IPS-18c (cell line): ENCODE measurements around the gene DDX31.

Source experiments
- H3K4me3 ChIP-seq: 2 replicates; pipeline ENCODE4 v1.7.0; 2013; ENCODE audit warnings: low read depth, mild to moderate bottlenecking, low read length, moderate library complexity; ENCODE audit not compliant: insufficient read depth
- H3K9me3 ChIP-seq: one replicate; pipeline ENCODE4 v1.6.1; 2013; ENCODE audit warnings: mild to moderate bottlenecking, low read length, moderate library complexity; ENCODE audit not compliant: control insufficient read depth, insufficient read depth

Gene DDX31

DNA sequence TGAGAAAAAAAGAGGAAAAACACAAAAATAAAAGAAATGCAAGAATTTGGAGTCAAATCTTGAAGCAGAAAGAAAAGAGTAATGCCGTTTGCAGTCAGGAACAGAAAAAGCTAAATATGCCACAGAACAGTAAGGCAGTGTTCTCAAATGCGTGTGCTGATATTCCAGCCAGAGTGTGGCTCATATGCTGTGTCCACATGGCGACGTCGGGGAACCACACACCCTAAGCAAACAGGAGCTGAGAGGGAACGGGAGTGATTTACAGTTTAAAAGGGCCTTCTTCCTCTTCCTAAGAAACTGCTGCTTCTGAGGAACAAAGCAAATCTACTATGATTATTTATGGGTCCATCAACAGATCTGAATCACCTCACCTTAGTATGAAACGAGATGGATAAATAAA lies 42.7 kb downstream of the DDX31 start:
- Histone ChIP-seq H3K4me3 (no peak overlapping the region), H3K9me3 (no peaks in the 10 kb centered on the region)

DNA sequence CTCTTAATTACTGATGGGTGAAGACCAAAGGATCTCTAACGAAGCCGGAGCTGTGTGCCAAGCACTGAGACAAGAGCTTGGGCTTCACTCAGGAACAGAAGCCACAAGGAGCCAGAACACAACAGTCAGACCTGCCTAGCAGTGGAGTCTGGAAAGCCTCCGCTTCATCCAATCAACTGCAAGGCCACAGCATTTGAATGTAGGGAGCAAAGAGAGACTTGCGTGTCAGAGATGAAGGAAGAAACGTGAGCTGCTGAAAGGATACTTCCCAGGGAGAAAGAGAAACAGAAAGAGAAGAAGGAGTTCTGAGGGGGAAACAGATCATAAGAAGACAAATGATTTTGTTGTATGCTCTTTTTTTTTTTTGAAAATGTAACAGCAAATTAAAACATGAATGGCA lies 43.5 kb downstream of the DDX31 start:
- no peak overlapping the region for H3K4me3 ChIP-seq
- no peaks in the 10 kb centered on the region for H3K9me3 ChIP-seq

DNA sequence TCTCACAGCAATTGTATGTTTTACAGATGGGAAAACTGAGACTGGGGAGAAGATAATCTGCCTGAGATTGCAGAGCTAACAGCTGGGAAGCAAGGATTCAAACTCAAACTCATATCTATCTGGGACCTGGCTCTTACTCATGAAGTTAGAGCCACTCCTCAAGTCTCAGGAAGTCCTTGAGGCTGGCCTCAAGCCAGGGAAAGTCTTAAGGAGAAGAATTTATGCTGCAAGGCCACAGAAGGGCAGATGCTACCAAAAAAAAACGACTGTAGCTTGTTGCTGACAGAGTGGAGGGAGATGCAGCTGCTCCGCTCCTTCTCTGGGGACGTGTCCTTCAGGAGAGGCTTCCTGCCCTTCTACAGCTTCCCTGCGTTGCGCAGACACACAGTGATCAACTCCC lies 47.6 kb downstream of the DDX31 start:
- H3K9me3 ChIP-seq, result no peaks in the 10 kb centered on the region
- H3K4me3 ChIP-seq, result no peak overlapping the region

DNA sequence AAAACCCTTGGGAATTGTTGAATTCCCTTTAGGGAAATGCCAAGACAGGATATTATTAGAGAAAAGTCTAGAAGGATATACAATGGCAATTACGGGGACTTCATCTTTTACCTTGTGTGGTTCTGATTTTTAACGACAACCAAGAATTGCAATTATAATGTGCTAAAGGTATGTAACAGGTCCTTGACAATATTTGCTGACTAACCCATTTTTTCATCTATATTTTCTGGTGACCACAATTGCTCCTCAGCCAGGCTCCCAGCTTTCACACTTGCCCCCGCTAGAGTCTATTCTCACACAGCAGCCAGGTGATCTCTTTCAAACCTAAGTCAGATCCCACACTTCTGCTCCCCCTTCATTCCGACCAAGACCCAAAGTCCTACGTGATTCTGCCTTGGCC lies 53.1 kb downstream of the DDX31 start:
- Histone ChIP-seq H3K4me3 (no peak overlapping the region), H3K9me3 (no peaks in the 10 kb centered on the region)

DNA sequence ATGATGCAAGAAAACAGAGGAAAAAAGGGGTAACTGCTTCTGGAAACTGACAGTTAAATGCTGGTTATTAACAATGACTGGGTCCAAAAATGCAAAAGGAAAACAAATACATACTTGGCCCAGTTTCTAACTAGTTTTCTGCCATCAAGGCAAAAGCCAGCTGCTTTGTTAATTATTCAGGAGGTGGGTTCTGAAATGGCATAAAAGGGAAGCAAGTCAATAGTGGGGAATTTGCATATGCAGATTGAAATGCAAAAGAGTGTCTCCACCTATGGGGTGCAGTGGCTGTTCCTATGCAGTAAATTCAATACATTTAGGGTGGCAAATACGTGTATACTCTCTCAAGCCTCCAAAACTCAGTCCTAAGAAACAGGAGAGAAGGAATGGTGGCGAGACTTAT lies 54.0 kb downstream of the DDX31 start:
- H3K4me3 ChIP-seq, result no peak overlapping the region
- no peaks in the 10 kb centered on the region for H3K9me3 ChIP-seq

DNA sequence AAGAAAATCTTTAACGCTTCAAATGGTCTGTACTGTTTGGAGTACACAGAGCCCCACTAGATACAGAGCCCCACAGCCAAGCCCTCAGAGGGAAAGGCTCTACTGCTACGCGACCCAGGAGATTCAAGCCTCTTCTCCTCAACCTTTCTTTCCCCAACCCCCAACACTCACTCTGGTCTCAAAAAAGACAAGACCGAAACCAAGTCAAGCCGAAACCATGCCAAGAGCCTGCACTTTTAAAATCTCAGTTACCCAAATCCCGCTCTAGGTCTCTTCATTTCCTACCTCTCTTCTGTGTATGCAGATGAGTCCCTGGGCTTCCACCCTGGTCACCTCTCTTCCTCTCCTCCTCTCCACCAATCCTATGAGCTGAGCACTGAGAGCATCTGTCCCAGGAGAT lies 55.5 kb downstream of the DDX31 start:
- no peak overlapping the region for H3K4me3 ChIP-seq
- no peaks in the 10 kb centered on the region for H3K9me3 ChIP-seq

DNA sequence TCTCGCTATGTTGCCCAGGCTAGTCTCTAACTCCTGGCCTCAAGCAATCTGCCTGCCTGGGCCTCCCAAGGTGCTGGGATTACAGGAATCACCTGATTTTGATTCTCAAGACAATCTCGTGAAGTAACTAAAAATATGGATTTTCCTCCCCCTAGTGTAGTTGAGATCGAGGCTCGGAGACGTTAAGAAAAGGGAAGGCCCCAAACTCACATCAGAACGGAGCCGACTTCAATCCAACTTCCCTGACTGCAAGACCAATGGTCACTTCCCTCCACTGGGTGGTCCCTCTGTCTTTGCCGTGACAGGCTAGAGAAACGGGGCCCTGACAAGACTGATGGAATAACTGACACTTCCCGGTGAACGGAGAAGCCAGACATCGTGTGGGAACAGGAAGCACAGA lies 59.1 kb downstream of the DDX31 start:
- Histone ChIP-seq H3K9me3 (no peaks in the 10 kb centered on the region), H3K4me3 (no peak overlapping the region)

DNA sequence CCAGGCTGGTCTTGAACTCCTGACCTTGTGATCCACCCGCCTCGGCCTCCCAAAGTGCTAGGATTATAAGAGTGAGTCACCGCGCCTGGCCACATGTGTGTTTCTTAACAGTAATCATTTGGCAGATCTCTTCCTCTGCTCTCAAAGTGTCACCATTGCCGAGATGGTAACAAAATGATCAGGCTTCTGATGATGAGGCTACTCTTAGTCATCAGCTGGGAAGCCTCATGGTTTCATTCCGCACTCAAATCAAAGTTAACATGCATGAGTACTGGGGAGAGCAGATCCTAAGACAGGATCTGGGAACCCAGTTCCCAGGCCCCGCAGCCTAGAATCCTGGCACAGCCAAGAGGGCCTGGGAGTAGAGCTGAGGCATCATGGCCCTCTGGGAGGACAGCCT lies 60.0 kb downstream of the DDX31 start:
- Histone ChIP-seq H3K4me3 (no peak overlapping the region), H3K9me3 (peaks cover 2% of the 10 kb centered on the region)

DNA sequence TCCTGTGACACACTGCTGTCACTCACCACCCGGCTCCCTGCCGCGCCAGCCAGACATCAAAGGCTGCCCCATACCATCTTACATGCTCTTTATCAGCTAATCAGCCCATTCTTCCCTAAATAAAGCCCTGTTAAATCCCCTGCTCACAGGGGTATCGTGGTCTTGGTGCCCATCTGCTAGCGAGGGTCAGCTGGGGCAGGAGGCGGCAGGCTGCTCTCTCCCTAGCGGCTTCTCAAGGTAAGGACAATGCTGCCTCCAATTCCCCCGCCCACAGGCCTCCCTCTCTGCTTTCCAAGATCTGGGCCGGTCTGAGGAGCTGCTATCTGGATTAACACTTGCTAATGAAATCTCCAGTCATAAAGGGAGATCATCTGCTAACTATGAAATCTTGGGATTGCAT lies 60.6 kb downstream of the DDX31 start:
- peaks cover 2% of the 10 kb centered on the region for H3K9me3 ChIP-seq
- no peak overlapping the region for H3K4me3 ChIP-seq

DNA sequence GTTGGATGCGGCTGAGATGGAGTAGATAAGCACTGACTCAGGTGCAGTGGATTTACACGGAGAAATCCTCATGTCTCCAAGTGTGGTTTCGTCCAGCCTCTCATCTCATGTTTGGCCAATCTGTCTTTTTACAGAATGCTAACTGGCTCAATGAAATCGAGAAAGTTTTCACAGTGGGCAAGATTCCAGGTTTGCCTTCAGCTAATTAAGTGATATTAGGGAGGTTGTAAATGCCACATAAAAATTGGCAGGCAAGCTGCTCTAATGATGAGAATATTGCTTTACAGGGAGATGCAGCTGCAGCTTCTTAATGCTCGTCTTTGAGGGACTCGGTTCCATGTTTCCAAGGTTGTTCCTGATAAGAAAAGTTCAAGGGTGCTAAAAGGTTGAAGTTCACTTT lies 63.7 kb downstream of the DDX31 start:
- no peak overlapping the region for H3K4me3 ChIP-seq
- peaks cover 2% of the 10 kb centered on the region for H3K9me3 ChIP-seq

DNA sequence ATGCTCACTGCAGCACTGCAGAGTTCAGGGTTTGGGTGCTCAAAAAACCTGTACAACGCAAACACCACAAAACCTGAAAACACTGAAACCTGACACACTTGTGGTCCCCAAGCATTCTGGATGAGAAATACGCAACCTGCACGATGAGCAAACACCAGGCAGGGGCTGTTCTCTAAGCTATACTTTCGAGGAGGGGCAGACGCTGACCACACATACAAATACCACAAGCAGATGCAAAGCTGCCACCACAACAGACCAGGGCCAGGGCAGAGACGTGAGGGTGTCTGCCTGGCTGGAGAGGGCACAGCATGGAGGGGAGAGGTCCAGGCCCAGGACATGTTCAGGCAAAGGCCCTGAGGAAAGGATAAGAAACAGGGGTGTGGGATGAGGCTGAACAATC lies 64.4 kb downstream of the DDX31 start:
- Histone ChIP-seq H3K9me3 (peaks cover 2% of the 10 kb centered on the region), H3K4me3 (no peak overlapping the region)

DNA sequence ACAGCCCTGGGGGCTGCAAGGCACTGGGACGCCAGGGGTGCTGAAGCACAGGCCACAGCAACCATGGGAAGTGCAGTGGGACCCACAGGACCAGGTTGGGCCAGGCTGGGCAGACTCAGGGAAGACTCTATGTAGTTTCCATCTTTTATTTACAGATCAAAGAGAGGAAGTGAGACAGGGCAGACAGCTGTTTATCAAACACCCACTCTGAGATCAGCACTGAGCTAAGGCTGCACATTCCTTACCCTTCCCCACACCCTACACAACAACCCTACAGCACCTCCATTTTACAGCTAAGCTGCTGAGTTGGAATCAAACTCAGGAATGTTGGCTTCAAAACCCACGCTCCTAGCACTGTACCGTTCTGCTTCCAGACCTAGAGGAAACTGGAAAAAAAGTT lies 67.6 kb downstream of the DDX31 start:
- H3K9me3 ChIP-seq, result peaks cover 2% of the 10 kb centered on the region
- no peak overlapping the region for H3K4me3 ChIP-seq

DNA sequence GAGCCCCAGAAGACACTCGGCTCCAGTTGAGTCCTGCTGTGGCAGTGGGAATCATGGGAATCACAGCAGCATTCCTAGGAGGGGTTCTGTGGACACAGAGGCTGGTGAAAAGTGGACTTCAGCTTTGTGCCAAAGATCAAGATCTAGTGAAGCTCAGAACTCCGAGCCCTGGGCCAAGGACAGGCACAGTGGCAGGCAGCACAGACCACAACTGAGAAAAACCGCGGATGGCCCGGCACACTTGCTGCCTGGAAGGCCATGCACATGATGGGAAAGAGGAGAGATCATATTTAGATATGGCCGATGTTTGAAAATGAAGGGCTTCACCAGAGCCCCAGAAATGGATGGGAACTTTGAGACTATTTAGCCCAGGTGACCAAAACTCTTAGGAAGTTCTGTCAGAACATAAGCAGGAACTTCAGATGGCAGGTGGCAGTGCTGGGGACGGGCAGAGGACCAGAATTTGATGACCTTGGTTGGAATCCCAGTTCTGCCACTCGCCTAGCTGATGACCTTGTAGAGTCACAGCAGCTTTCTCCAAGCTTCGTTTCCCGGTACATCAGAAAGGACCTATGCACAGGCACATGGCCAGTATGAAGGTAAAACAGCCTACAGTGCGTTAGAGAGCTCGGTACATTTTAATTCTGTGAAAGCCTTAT lies 69.3 kb downstream of the DDX31 start:
- no peak overlapping the region for H3K4me3 ChIP-seq
- peaks cover 2% of the 10 kb centered on the region for H3K9me3 ChIP-seq

DNA sequence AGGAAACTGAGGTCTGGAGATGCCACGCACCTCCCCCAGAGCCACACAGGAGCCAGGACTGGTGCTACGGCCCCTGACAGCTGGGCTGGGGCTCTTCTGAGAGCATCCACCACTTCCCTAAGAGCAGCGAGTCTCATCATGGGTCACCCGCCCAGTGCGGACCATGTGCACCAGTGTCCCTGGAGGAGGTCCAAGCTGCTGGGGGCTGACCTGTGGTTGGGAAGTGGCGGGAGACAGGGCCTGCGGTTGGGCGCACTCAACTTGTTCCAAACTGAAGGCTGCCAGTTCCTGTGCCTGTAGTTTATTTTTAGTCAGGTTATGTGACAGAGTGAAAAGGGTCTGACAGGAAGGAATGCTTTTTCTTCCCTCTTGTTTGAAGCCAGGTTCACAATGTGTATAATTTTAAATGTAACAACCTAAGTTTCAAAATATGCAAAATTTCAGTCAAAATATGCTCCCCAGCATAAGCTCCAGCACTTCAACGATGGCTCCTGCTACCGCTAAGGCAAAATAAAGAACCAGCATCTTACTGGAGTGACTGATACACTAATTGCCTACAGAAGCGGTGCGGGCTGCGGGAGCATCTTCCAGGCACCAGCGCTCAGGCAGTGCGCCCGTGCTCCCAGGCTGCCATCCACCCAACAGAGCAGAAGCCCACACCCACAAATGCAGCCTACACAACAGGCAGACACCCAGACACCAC lies 72.6 kb downstream of the DDX31 start:
- Histone ChIP-seq H3K4me3 (no peak overlapping the region), H3K9me3 (no peaks in the 10 kb centered on the region)

DNA sequence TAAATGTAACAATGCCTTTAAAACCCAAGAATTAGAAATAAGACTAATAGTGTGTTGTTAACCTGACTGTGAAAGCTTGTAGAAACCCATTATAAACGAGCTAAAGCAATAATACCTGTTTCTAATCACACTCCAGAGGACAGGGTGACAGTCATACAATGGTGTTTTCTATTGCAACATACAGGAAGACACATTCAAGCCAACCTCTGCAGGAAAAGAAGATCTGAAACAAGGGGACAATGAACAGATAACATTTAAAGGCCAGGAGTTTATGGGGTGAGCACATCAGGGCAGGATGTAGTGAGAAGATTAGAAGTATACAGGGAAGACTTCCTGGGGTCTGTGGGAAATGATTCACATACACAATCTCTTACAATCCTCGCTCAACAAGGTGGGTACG lies 73.6 kb downstream of the DDX31 start:
- H3K9me3 ChIP-seq, result no peaks in the 10 kb centered on the region
- no peak overlapping the region for H3K4me3 ChIP-seq

DNA sequence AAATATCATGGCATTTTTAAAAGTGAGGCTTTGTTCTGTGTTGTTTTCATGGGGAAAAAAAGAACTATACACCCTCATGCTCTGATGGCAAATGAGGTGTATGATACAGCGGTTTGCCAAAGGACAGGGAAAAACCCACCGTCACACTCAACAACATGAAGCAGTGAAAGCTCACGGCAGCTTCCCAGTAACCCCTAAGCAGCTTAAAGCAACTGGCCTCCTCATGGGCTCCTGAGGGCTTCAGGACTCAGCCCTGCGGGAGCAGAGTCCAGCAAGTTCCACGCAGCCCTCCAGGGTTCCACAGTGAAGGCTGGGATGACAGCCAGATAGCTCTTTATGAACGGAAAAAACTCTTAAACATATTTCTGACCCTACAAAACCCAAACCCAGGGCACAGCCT lies 74.5 kb downstream of the DDX31 start:
- no peak overlapping the region for H3K4me3 ChIP-seq
- no peaks in the 10 kb centered on the region for H3K9me3 ChIP-seq

DNA sequence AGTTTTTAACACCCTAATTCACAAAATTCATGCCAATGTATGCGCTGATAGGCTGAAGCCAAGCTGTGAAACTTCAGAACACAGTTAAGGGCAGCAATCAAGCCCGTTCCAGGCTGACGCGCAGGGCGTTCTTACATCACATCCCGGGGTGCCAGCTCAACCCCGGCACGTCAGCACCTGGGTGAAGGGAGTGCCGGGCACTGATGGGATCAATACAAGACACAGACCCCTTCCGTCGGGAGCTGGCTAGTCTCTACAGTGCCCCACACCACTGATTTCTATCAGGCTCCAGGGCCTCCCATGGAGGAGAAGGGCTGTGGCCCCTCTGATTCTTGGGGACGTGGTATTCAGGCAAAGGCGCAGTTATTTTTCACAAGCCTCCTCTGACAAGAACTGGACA lies 75.4 kb downstream of the DDX31 start:
- no peaks in the 10 kb centered on the region for H3K9me3 ChIP-seq
- no peak overlapping the region for H3K4me3 ChIP-seq

DNA sequence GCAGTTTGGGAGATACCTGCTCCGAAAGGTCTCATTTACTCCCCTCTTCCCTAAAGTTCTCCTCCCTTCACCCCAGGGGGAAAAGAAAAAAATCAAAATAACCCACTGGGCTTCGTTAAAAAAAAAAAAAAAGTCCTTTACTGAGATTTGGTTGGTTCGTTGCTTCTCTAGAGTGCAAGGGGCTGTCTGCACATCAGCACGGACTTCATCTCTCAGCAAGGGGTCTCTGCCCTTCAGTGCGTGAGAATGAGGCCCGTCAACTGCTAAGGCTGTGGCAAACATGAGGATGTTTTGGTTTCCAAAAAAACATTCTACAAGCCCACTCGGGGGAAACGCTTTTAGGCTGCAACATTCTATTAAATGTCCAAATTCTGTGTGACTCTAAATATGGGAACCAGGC lies 77.3 kb downstream of the DDX31 start:
- peaks cover 2% of the 10 kb centered on the region for H3K9me3 ChIP-seq
- H3K4me3 ChIP-seq, result peak overlapping the region; percentile 31

DNA sequence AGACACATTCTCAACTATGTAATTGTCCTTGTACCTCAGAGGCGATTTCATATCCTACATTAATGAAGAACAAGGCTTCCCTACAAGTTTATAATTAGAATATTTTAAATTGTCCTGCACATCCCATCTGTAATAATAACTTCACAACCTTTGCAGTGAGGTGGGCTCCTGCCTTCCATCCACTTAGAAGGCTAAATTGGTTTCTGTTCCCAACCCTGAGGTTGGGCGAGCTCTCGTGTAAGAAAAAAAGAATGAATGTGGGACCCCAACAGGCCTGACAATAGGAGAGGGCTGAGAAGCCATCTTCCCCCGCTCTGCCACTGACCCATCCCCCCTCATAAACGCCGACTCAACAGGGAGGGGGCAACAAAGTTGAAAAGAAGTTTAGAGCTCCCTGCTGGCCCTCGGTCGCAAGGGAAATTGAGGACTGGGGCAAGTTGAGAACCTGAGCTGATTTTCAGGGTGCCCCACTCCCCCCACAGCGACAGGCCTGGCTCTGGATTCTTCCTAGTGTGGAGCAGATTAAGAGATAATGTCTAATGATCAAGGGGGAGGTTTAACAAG lies 78.0 kb downstream of the DDX31 start:
- Histone ChIP-seq H3K9me3 (peaks cover 2% of the 10 kb centered on the region), H3K4me3 (peak overlapping the region; percentile 31)
